Measurements from ENCODE around the gene ZNF814.
"Not testable (repeated sequence)": the region's sequence is repeated elsewhere in the genome, so short reads cannot be mapped to it uniquely, and the experiment has no call there.

Gene ZNF814

GRCh38 chr19:57888560-57889231 lies at the start of gene ZNF814:
Gene ZNF814 (minus strand): TSS chr19:57889037. CDS start chr19:57888802, 235 bp downstream.
- Histone ChIP-seq H3K27me3 (ENCODE audit: insufficient read depth, low read length) (no peaks in the 10 kb centered on the region), H3K27ac (ENCODE audit: low read length) (peak within 1 kb of the TSS; percentile 59), H3K4me3 (ENCODE audit: low read length) (peak within 1 kb of the TSS; percentile 97), H3K9ac (ENCODE audit: low read depth, low read length) (peak within 1 kb of the TSS; percentile 99), H3K36me3 (ENCODE audit: insufficient read depth, low read depth, low read length) (peaks cover 27% of the 10 kb centered on the region), H3K9me3 (ENCODE audit: insufficient read depth, low read depth, low read length) (no peaks in the 10 kb centered on the region), H3K4me1 (ENCODE audit: insufficient read depth, low read length) (peaks cover 16% of the 10 kb centered on the region; the same call in 1 of the 2 replicates)

- H3K4me3 ChIP-seq (ENCODE audit: low read length), result peak overlapping the region; percentile 84; the same call in 1 of the 2 replicates
- H3K27me3 ChIP-seq (ENCODE audit: insufficient read depth, low read length), result no peaks in the 10 kb centered on the region
- H3K27ac ChIP-seq (ENCODE audit: low read length), result no peak overlapping the region
- H3K9ac ChIP-seq (ENCODE audit: low read depth, low read length), result 0 out of 2 replicates have a peak overlapping the region, but pooled peaks have one; percentile 16
- H3K4me1 ChIP-seq (ENCODE audit: insufficient read depth, low read length), result no peaks in the 10 kb centered on the region
- H3K9me3 ChIP-seq (ENCODE audit: insufficient read depth, low read depth, low read length), result peaks cover 18% of the 10 kb centered on the region
- peaks cover 29% of the 10 kb centered on the region for H3K36me3 ChIP-seq (ENCODE audit: insufficient read depth, low read depth, low read length)
These were observed 46.9 kb upstream of the ZNF814 start for GRCh38 chr19:57935731-57936130.

- no peaks in the 10 kb centered on the region for H3K4me1 ChIP-seq (ENCODE audit: insufficient read depth, low read length)
- no peaks in the 10 kb centered on the region for H3K27me3 ChIP-seq (ENCODE audit: insufficient read depth, low read length)
- H3K9me3 ChIP-seq (ENCODE audit: insufficient read depth, low read depth, low read length), result peaks cover 23% of the 10 kb centered on the region
- peak within 1 kb of the TSS; percentile 84 for H3K4me3 ChIP-seq (ENCODE audit: low read length)
- peaks cover 33% of the 10 kb centered on the region for H3K36me3 ChIP-seq (ENCODE audit: insufficient read depth, low read depth, low read length)
- H3K9ac ChIP-seq (ENCODE audit: low read depth, low read length), result peak within 1 kb of the TSS; percentile 94
- H3K27ac ChIP-seq (ENCODE audit: low read length), result peak within 1 kb of the TSS; percentile 35
These were observed 46.2 kb upstream of the ZNF814 start, which contains the start of gene ZNF418 for GRCh38 chr19:57934820-57935665. Gene ZNF418 (minus strand): TSS chr19:57935402. CDS start chr19:57933822, 1,580 bp downstream.

GRCh38 chr19:57927587-57927986 lies 38.8 kb upstream of the ZNF814 start:
- H3K4me3 ChIP-seq (ENCODE audit: low read length), result peak overlapping the region; percentile 14; the same call in 1 of the 2 replicates
- H3K36me3 ChIP-seq (ENCODE audit: insufficient read depth, low read depth, low read length), result peaks cover 83% of the 10 kb centered on the region
- H3K9ac ChIP-seq (ENCODE audit: low read depth, low read length), result no peak overlapping the region
- H3K9me3 ChIP-seq (ENCODE audit: insufficient read depth, low read depth, low read length), result peaks cover 65% of the 10 kb centered on the region
- H3K27me3 ChIP-seq (ENCODE audit: insufficient read depth, low read length), result no peaks in the 10 kb centered on the region
- no peak overlapping the region for H3K27ac ChIP-seq (ENCODE audit: low read length)
- H3K4me1 ChIP-seq (ENCODE audit: insufficient read depth, low read length), result no peaks in the 10 kb centered on the region

- not testable (repeated sequence) for H3K27ac ChIP-seq (ENCODE audit: low read length); H3K4me1 ChIP-seq (ENCODE audit: insufficient read depth, low read length); H3K27me3 ChIP-seq (ENCODE audit: insufficient read depth, low read length); H3K9me3 ChIP-seq (ENCODE audit: insufficient read depth, low read depth, low read length)
- Histone ChIP-seq H3K9ac (ENCODE audit: low read depth, low read length) (peak within 1 kb of the TSS; percentile 93), H3K4me3 (ENCODE audit: low read length) (peak within 1 kb of the TSS; percentile 99), H3K36me3 (ENCODE audit: insufficient read depth, low read depth, low read length) (peaks cover 57% of the 10 kb centered on the region)
These were observed 27.5 kb upstream of the ZNF814 start, which contains the start of gene ZNF417 for GRCh38 chr19:57916168-57916995. Gene ZNF417 (minus strand): TSS chr19:57916592. CDS start chr19:57916411, 181 bp downstream.

GRCh38 chr19:57914531-57914930 lies 25.7 kb upstream of the ZNF814 start:
- Histone ChIP-seq H3K9me3 (ENCODE audit: insufficient read depth, low read depth, low read length) (no peaks in the 10 kb centered on the region), H3K4me3 (ENCODE audit: low read length) (no peak overlapping the region), H3K9ac (ENCODE audit: low read depth, low read length) (no peak overlapping the region), H3K36me3 (ENCODE audit: insufficient read depth, low read depth, low read length) (peaks cover 48% of the 10 kb centered on the region), H3K27me3 (ENCODE audit: insufficient read depth, low read length) (no peaks in the 10 kb centered on the region), H3K4me1 (ENCODE audit: insufficient read depth, low read length) (peaks cover 8% of the 10 kb centered on the region; the same call in 1 of the 2 replicates), H3K27ac (ENCODE audit: low read length) (no peak overlapping the region)

GRCh38 chr19:57907394-57907793 lies 18.6 kb upstream of the ZNF814 start:
- no peaks in the 10 kb centered on the region for H3K9me3 ChIP-seq (ENCODE audit: insufficient read depth, low read depth, low read length)
- H3K9ac ChIP-seq (ENCODE audit: low read depth, low read length), result no peak overlapping the region
- H3K4me3 ChIP-seq (ENCODE audit: low read length), result no peak overlapping the region
- no peak overlapping the region for H3K27ac ChIP-seq (ENCODE audit: low read length)
- peaks cover 42% of the 10 kb centered on the region for H3K36me3 ChIP-seq (ENCODE audit: insufficient read depth, low read depth, low read length)
- no peaks in the 10 kb centered on the region for H3K27me3 ChIP-seq (ENCODE audit: insufficient read depth, low read length)
- no peaks in the 10 kb centered on the region for H3K4me1 ChIP-seq (ENCODE audit: insufficient read depth, low read length)

GRCh38 chr19:57905258-57905657 lies 16.4 kb upstream of the ZNF814 start:
- no peak overlapping the region for H3K9ac ChIP-seq (ENCODE audit: low read depth, low read length)

GRCh38 chr19:57903618-57904184 lies 14.9 kb upstream of the ZNF814 start:
- Histone ChIP-seq H3K4me1 (ENCODE audit: insufficient read depth, low read length) (no peaks in the 10 kb centered on the region), H3K27me3 (ENCODE audit: insufficient read depth, low read length) (no peaks in the 10 kb centered on the region), H3K9me3 (ENCODE audit: insufficient read depth, low read depth, low read length) (no peaks in the 10 kb centered on the region), H3K36me3 (ENCODE audit: insufficient read depth, low read depth, low read length) (peaks cover 18% of the 10 kb centered on the region), H3K9ac (ENCODE audit: low read depth, low read length) (no peak overlapping the region), H3K27ac (ENCODE audit: low read length) (no peak overlapping the region), H3K4me3 (ENCODE audit: low read length) (no peak overlapping the region)

More at GRCh38 chr19:57905258-57905657, 16.4 kb upstream of the ZNF814 start:
- Histone ChIP-seq H3K4me1 (ENCODE audit: insufficient read depth, low read length) (no peaks in the 10 kb centered on the region), H3K36me3 (ENCODE audit: insufficient read depth, low read depth, low read length) (peaks cover 24% of the 10 kb centered on the region), H3K4me3 (ENCODE audit: low read length) (no peak overlapping the region), H3K27me3 (ENCODE audit: insufficient read depth, low read length) (no peaks in the 10 kb centered on the region), H3K27ac (ENCODE audit: low read length) (no peak overlapping the region), H3K9me3 (ENCODE audit: insufficient read depth, low read depth, low read length) (no peaks in the 10 kb centered on the region)

- H3K4me1 ChIP-seq (ENCODE audit: insufficient read depth, low read length), result no peaks in the 10 kb centered on the region
- no peaks in the 10 kb centered on the region for H3K27me3 ChIP-seq (ENCODE audit: insufficient read depth, low read length)
- no peaks in the 10 kb centered on the region for H3K36me3 ChIP-seq (ENCODE audit: insufficient read depth, low read depth, low read length)
- no peak overlapping the region for H3K4me3 ChIP-seq (ENCODE audit: low read length)
- H3K9ac ChIP-seq (ENCODE audit: low read depth, low read length), result no peak overlapping the region
- H3K27ac ChIP-seq (ENCODE audit: low read length), result no peak overlapping the region
- H3K9me3 ChIP-seq (ENCODE audit: insufficient read depth, low read depth, low read length), result no peaks in the 10 kb centered on the region
These were observed 11.5 kb upstream of the ZNF814 start for GRCh38 chr19:57900311-57900710.

- H3K36me3 ChIP-seq (ENCODE audit: insufficient read depth, low read depth, low read length); H3K9ac ChIP-seq (ENCODE audit: low read depth, low read length); H3K4me1 ChIP-seq (ENCODE audit: insufficient read depth, low read length); H3K27me3 ChIP-seq (ENCODE audit: insufficient read depth, low read length); H3K9me3 ChIP-seq (ENCODE audit: insufficient read depth, low read depth, low read length); H3K27ac ChIP-seq (ENCODE audit: low read length); H3K4me3 ChIP-seq (ENCODE audit: low read length): not testable (repeated sequence)
These were observed 1.9 kb upstream of the ZNF814 start for GRCh38 chr19:57890706-57891105.

All from iPS-20b (cell line).